HG03558 (cell line): Measurements from ENCODE around the gene STK35.
A peak's percentile ranks its signal among the peaks of the same experiment; 100 is the strongest.

Experiments used
- ATAC-seq: cut with Tn5 transposase; IDR thresholded peaks from one replicate; pipeline ENCODE4 v1.9.1; 2021; ENCODE audit warnings: moderate number of reproducible peaks; ENCODE audit not compliant: unreplicated experiment; ENCODE audit errors: extremely low read depth

STK35 gene

DNA sequence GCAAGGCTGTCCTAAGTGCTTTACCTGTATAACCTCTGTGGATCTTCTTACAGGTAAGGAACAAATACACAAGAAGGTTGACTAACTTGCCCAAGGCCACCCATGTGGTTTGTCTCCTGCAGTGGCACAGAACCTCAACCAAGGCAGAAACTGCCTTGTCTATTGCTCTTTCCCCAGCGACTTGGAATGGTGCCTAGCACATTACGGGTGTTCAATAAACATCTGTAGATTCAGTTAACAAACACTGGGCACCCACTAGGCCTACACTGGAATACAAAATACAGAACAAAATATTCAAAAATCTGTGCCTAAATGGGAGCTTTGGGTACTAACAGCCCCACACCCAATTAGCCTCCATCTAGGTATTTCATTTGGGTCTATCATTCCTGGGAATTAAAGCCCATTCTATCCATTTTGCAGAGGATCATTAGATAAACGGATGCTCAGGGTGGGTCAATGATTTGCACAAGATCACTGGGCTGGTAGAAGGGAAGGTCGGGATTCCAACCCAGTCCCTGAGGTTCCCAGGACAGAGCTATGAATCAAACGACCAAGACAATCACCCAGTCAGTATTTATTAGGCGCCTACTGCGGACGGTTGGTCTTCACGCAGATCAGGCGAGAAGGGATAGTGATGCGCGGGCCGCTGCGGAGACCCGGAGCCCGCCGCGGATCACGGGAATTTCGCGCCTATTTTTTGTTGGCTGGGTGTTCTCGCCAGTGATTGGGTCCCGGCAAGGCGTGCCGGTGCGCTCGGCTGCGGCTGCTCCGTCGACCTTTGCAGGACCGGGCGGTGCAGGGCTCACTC is at the start of gene STK35:
Gene STK35 (plus strand): TSS at position 771 of the 808 bp plus-strand sequence. CDS start 55 bp downstream, outside the sequence.
- ATAC-seq, result no peak

DNA sequence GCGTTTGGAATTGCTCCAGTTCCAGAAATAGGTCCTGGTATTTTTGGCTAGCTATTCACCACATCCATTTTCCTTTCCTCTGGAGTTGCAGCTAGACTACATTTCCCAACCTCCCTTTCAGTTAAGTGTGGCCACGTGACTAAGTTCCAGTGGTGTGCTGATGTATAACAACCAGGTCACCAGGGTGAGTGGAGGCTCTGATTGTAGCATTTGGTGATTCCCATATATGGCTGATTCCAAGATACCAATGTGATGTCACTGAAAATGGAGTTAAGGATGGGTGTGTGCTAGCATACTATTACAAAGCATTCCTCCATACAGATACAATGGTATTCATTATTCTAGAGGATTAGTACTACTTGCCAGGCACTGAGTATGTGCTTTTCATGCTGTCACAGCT is 49.7 kb upstream of the STK35 start:
- no peak for ATAC-seq

DNA sequence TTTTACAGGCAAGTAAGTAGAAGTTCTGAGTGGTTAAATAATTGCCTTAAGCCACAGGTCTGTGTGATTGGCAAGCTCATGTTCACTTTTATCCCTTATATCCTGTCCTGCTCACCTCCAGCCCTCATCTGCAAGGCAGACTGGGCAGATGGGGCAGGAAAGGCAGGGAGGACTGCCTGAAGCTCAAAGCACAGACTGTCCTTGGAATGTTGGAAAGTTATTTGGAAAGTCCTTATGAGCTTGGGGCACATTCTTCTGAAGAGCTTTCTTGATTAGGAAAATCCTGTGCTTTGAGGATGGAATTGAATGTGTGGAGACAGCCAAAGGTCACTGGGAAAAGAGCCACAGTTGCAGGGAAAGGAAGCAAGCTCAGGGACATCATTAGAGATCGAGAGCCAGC is 48.9 kb upstream of the STK35 start:
- no peak for ATAC-seq

DNA sequence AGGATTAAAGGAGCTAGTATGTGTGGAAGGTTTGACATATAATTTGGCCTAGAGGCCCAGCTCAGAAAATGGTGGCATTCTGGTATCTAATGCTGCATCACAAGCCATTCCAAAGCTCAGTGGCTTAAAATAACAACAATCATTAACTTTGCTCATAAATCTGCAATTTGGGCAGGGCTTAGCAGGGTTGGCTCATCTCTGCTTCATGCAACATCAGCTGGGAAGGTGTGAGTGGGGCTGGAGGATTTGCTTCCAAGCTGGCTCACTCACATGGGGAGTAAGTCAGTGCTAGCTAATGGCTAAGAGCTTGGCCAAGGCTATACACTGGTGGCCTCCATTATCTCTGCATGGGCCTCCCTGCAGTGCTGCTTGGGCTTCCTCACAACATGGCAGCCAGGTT is 48.0 kb upstream of the STK35 start:
- ATAC-seq, result no peak

DNA sequence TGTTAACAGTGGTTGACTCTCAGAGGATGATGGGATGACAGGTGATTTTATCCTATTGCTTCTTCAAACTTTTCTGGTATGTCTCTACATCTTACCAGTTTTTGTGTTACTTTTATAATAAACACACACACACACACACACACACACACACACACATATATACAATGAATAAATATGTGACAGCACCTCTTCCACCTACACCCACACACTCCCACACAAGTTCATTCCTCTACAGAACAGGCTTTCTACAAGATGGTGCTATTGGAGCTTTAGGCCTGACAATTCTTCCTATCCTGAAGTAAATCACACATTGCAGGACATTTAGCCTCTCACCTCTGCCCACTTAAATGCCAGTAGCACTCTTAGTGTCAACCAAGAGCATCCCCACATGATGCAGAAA is 46.7 kb upstream of the STK35 start:
- ATAC-seq, result no peak

DNA sequence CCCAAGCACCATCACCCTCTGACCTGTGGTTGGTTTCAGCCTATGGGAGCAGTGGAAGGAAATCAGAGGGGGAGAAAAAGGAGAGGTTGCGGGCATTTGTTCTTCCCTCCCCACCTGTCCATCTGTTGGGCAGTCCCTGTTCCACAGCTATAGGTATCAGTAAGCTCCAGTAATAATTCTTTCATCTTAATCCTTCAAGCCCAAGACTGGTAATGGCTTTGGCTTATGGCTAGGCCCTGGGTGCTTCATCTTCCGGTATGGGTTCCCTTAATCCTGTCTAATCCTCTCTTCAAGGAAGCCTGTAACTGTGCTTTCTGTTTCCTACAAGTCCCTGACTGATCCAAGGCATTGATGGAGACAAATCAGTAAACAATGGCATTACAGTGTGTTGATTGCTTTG is 42.2 kb upstream of the STK35 start:
- no peak for ATAC-seq

DNA sequence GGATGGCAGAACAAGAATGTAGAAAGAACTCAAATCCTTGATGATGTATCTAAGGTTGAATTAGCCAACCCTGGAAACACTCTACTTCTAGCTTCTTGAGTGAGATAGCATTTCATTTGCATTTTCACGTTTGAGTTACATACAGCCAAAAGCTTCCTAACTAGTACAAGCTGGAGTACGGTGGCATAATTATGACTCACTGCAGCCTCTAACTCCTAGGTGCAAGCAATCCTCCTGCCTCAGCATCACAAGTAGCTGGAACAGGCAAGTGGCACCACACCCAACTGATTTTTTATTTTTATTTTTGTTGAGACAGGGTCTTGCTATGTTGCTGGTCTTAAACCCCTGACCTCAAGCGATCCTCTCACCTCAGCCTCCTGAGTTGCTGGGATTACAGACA is 36.5 kb upstream of the STK35 start:
- no peak for ATAC-seq

DNA sequence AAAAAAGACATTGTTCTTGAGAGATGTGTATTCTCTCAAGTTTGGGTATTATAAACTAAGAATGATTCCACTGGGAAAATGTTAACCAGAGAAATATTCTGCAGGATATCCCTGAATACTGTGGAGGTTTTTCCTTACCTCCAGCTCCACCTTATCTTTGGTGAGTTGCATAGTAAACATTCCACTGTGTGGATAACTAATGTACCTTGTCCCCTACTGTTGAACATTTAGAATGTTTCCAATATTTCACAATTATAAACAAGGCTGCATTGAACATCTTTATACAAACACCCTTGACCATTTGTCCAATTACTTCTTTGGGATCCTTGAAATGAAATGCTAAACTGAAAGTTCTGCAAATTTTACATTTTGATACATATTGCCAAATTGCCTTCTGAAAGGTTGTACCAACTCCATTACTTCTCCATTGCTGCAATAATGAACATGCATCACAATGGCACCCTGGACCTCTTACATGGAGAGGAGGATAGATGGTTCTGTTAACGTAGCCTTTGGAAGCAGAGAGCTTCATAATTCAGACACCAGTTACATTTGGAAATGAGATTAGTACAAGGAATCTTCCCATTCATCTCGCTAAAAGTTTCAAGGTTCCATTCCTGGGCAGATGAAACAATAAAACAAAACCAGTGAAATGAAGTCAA is 35.0 kb upstream of the STK35 start:
- no peak for ATAC-seq

DNA sequence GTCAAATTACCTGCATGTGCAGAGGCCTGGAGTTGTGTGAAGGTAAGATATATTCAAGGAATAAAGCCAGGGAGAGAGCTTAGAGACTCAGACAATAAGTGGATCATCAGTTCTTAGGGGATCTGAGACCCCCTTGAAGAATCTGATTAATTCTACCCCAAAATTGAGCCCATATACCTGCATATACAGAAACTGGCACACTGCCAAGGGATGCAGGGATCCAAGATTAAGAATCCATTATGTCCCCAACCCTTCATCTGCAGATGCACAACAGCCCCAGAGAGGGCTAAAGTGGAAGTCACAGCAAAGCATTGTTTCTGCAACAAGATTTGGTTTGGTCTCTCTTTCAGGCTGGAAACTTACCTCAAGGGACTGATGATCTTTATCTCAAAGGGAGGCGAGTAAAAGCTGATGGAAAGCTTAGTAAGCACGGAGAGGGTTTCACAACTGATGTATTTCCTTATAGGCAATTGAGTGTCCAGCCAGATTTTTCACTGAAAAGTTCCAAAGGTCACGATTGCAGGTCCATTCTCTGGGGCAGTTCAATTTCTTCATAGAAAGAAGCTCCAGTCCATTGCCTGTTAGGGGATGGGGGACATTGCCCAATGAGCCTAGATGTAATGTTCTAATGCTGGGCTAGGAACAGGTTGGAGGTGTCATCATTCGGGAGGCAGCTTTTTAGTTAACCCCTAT is 20.9 kb upstream of the STK35 start:
- ATAC-seq, result no peak

DNA sequence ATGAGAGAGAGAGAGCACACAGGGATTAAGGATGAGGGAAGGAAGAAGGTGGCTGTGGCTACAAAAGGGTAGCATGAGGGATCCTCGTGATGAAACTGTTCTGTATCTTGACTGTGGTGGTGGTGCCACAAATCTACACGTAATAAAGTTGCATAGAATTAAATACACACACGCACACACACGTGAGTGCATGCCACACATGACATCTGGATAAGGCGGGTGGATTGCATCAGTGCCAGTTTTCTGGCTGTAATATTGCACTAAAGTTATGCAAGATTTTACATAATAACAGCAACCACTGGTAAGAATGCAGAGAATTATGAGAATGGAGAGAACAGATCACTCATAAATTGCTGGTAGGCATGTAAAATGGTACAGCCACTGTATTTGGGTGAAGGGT is 16.9 kb upstream of the STK35 start:
- ATAC-seq, result no peak

DNA sequence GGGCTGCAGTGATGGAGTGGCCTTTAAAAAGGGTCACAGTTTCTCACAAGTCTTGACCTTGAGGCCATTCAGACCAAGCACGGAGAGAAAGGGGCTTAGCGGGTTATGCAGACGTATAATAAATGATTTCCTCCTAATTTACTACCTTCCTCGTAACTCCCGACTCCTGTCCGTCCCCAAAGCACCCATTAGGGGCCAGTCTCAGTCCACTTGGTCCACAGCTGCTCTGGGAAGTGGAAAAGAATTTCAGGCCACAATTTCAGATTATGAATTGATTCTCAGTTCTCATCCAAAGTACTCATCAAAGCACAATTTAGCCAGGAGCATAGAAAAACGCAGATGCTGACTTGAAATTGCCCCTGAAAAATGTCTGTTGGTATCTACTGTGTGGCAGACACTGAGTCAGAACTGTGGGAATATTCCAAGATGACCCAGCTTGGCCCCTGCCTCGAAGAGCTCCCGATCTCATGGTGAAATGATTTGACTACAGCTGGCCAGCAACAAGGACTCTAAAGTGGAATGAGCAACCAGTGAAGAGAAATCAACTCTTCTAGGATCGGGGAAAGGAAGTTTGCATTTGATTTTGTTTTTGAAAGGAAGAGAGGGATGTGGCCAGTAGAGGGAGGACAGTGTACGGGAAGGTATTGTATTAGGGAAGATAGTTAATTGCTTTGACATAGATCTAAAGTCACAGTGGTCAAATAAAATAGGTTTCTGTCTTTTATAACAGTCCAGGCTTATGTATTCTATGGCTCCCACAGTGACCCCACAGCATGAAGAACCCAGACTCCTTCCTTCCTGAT is 15.2 kb upstream of the STK35 start:
- ATAC-seq, result no peak

DNA sequence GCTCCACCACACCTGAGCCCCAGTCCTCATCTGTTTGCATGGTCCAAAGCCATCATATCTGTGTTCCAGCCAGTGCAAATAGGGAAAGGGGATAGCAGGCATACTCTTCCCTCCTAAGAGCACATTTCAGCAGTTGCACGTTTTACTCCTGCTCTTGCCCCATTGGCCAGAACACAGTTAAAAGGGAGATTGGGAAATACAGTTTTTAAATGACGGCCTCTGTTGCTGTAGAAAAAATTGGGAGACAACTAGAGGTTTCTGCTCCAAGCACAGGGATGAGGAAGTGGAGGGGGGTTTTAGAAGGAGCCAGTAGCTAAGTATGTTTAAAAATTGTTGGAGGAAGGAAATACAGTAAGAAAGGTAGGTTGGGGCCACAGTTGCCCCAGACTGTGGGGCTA is 14.6 kb upstream of the STK35 start:
- ATAC-seq, result no peak

DNA sequence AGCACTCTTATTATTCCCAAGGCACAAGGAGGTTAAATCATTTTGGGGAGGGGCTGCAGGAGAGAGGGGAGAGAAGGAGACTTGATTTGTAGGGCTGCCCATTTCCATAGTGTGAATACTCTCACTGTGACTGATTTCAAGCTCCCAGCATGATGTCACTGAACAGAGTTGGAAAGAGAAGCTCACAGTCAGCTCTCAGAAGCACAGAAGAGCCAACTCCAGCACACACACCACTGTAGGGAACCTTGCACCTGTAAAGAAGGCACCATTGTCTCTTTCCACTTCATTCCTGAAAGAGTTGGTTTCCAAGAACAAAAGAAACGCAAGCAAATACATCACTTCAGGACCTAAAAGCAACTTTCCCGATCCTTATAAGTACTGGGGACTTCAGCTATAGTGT is 12.7 kb upstream of the STK35 start:
- ATAC-seq, result no peak

DNA sequence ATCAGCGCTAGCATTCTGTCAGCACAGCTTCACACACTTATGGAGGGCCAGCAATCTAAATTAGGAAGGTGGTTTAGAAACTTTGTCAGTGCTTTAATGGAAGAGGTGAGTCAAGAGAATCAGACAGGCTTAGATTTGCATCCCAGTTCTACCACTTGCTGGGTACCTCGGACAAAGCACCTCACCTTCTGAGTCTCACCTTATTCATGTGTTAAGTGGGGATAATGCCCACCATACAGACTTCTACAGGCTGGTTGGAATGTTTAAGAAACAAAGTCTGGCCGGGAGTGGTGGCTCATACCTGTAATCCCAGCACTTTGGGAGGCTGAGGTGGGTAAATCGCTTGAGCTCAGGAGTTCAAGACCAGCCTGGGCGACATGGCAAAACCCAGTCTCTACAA is 12.2 kb upstream of the STK35 start:
- no peak for ATAC-seq

DNA sequence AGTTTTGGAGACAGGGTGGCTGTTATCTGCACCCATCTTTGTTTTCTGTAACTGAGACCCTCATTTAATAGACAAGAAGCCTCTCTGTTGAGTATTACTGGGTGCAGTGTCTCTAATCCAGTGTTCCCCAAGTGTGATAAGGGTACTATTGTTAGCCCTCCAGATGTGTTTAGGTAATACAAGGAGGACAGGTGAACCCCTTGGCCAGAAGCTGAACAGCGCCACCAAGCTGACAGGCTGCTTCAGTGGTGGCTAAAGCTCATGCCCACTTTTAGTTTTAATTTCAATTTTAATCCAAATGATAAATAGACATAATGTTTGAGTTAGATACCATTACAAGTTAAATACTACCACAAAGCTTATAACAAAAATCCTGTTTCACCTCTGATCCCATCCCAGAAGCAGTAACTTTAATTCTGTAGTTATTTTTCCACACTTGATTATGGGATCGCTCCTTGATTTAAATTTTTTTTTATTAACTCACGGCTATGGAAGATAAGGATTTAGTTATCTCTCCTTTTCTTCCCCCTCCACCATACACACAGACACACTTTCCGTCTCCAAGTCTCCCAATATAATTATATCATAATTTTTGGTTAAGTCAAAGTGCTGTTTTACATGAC is 8.4 kb upstream of the STK35 start:
- ATAC-seq, result no peak

DNA sequence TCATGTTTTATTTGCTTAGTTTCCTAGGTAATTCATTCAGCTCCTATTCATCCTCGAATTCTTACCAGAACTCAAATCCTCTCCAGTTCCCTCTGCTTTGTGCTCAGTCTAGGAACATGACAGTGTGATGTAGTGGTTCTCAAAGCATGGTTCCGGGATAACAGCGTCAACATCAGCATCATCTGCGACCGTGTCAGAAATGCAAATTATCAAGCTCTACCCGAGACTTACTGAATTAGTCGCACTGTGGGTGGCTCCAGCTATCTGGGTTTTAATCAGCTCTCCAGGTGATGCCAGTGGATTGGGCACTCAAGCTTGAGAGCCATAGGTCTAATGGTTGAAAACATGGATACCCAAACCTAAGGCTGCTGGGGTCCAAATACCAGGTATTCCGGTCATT is 7.7 kb upstream of the STK35 start:
- no peak for ATAC-seq

DNA sequence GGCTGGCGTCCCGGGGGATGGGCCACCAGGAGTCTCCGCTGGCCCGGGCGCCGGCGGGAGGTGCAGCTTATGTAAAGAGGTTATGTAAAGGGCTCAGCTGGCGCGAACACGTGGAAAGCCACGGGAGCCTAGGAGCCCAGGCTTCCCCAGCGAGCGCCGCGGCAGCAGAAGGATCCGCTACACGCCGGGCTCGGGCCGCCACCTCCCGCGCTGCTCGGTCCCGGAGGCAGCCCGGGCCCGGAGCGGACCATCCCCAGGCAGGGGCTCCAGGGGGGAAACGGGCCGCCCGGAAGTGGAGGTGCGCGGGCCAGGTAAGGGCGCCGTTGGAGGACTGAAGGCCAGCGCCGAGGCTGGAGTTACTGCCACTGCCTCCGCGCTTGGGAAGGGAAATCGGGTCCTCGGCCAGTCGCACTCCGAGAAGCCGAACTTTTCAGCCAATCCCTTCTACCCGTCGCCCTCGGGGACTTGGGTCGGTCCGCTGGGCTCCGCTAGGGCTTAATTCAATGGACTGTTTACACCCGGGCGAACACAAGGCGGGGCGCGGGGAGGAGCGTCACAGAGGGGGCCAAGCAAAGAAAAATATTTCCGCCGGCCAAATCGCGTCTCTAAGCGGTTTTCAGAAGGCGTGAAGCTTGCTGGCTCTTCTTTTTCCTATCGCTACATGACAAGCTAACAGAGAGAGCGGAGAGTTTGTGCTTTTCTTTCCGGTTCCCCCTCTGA is 398 bp downstream of the STK35 start:
- ATAC-seq, result peak; percentile 51

DNA sequence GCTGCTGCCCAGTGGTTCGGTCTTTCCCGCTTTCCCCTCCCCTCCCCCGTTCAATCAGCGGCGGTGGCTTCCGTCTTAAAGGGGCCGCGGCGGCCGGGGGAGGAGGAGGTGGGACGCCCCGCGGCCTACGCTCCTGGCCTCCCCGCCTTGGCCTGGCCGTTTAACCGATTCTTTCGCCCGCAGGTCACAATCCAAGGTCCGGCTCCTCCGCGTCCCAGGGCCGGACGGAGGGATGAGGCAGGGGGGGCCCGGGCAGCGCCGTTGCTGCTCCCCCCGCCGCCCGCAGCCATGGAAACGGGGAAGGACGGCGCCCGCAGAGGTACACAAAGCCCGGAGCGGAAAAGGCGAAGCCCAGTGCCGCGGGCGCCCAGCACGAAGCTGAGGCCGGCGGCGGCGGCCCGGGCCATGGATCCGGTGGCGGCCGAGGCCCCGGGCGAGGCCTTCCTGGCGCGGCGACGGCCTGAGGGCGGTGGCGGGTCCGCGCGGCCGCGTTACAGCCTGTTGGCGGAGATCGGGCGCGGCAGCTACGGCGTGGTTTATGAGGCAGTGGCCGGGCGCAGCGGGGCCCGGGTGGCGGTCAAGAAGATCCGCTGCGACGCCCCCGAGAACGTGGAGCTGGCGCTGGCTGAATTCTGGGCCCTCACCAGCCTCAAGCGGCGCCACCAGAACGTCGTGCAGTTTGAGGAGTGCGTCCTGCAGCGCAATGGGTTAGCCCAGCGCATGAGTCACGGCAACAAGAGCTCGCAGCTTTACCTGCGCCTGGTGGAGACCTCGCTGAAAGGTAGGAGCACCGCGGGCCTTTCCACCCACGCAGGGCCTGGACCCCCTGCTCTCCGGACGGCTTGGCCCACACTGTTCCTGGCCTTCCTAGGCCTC is 1.2 kb downstream of the STK35 start:
- peak; percentile 23 for ATAC-seq
